ENCODE results near the gene CXCL10.

CXCL10 gene

GRCh38 chr4:76036855-76037254, 13.6 kb upstream of the CXCL10 start:
- H3K4me3 ChIP-seq (ENCODE audit: low read depth, low read length): no peak overlapping the region
- no peak for TF ChIP-seq CTCF (IDR thresholded peaks at IDR 0.05; ENCODE audit: low read depth, low read length)

GRCh38 chr4:76035799-76036380, 12.6 kb upstream of the CXCL10 start, which contains the start of gene CXCL11:
TSS of gene CXCL11 (minus strand) at chr4:76036070. CDS start at chr4:76035987, 83 bp downstream.
- no peak for TF ChIP-seq CTCF (IDR thresholded peaks at IDR 0.05; ENCODE audit: low read depth, low read length)

GRCh38 chr4:76035141-76035540, 11.8 kb upstream of the CXCL10 start:
- no peak overlapping the region for H3K4me3 ChIP-seq (ENCODE audit: low read depth, low read length)
- no peak for TF ChIP-seq CTCF (IDR thresholded peaks at IDR 0.05; ENCODE audit: low read depth, low read length)

More at GRCh38 chr4:76035799-76036380, 12.6 kb upstream of the CXCL10 start, which contains the start of gene CXCL11:
- no peak within 1 kb of the TSS for H3K4me3 ChIP-seq (ENCODE audit: low read depth, low read length)

GRCh38 chr4:76029300-76029699, 6.0 kb upstream of the CXCL10 start:
- TF ChIP-seq CTCF (IDR thresholded peaks at IDR 0.05; ENCODE audit: low read depth, low read length): no peak
- H3K4me3 ChIP-seq (ENCODE audit: low read depth, low read length): no peak overlapping the region

GRCh38 chr4:76028350-76028765, 5.1 kb upstream of the CXCL10 start:
- no peak for TF ChIP-seq CTCF (IDR thresholded peaks at IDR 0.05; ENCODE audit: low read depth, low read length)
- peak overlapping the region; percentile 40 for H3K4me3 ChIP-seq (ENCODE audit: low read depth, low read length)

GRCh38 chr4:76024065-76024464, 768 bp upstream of the CXCL10 start:
- no peak overlapping the region for H3K4me3 ChIP-seq (ENCODE audit: low read depth, low read length)
- no peak for TF ChIP-seq CTCF (IDR thresholded peaks at IDR 0.05; ENCODE audit: low read depth, low read length)

- H3K4me3 ChIP-seq (ENCODE audit: low read depth, low read length): no peak overlapping the region
- TF ChIP-seq CTCF (IDR thresholded peaks at IDR 0.05; ENCODE audit: low read depth, low read length): no peak
Observed at GRCh38 chr4:76022677-76023076, 620 bp downstream of the CXCL10 start.

Measured in WI38 (cell line).